Measurements from ENCODE around the gene CST11.

DNA sequence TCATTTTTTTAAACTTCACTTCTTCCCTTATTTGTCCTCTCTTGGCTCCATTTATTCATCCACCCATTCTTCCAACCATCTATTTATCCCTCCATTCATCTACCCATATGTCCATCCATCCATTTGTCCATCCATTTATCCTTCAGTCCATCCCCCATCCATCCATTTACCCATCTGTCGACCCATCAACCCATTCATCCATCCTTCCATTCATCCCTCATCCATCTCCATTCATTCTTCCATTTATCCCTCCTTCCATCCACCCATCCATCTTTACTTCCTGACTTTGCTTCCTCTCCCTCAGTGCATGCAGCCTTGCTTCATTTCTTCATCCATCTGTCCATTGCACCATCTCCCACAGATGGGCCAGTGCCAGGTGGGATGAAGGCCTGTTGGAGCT lies 1.8 kb downstream of the CST11 start:
- TF ChIP-seq, protein P1, sequence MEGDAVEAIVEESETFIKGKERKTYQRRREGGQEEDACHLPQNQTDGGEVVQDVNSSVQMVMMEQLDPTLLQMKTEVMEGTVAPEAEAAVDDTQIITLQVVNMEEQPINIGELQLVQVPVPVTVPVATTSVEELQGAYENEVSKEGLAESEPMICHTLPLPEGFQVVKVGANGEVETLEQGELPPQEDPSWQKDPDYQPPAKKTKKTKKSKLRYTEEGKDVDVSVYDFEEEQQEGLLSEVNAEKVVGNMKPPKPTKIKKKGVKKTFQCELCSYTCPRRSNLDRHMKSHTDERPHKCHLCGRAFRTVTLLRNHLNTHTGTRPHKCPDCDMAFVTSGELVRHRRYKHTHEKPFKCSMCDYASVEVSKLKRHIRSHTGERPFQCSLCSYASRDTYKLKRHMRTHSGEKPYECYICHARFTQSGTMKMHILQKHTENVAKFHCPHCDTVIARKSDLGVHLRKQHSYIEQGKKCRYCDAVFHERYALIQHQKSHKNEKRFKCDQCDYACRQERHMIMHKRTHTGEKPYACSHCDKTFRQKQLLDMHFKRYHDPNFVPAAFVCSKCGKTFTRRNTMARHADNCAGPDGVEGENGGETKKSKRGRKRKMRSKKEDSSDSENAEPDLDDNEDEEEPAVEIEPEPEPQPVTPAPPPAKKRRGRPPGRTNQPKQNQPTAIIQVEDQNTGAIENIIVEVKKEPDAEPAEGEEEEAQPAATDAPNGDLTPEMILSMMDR (IDR thresholded peaks at IDR 0.05), result no peak
- TF ChIP-seq NR2C2 (CRISPR knock-in tag; IDR thresholded peaks at IDR 0.05), result no peak
- TF ChIP-seq ZNF138 (CRISPR knock-in tag; conservative IDR thresholded peaks at IDR 0.05), result no peak
- no peak for TF ChIP-seq NFYB (CRISPR knock-in tag; conservative IDR thresholded peaks at IDR 0.05; ENCODE audit: low read depth)
- TF ChIP-seq TP53 (CRISPR knock-in tag; IDR thresholded peaks at IDR 0.05), result no peak
- TF ChIP-seq, protein P2, sequence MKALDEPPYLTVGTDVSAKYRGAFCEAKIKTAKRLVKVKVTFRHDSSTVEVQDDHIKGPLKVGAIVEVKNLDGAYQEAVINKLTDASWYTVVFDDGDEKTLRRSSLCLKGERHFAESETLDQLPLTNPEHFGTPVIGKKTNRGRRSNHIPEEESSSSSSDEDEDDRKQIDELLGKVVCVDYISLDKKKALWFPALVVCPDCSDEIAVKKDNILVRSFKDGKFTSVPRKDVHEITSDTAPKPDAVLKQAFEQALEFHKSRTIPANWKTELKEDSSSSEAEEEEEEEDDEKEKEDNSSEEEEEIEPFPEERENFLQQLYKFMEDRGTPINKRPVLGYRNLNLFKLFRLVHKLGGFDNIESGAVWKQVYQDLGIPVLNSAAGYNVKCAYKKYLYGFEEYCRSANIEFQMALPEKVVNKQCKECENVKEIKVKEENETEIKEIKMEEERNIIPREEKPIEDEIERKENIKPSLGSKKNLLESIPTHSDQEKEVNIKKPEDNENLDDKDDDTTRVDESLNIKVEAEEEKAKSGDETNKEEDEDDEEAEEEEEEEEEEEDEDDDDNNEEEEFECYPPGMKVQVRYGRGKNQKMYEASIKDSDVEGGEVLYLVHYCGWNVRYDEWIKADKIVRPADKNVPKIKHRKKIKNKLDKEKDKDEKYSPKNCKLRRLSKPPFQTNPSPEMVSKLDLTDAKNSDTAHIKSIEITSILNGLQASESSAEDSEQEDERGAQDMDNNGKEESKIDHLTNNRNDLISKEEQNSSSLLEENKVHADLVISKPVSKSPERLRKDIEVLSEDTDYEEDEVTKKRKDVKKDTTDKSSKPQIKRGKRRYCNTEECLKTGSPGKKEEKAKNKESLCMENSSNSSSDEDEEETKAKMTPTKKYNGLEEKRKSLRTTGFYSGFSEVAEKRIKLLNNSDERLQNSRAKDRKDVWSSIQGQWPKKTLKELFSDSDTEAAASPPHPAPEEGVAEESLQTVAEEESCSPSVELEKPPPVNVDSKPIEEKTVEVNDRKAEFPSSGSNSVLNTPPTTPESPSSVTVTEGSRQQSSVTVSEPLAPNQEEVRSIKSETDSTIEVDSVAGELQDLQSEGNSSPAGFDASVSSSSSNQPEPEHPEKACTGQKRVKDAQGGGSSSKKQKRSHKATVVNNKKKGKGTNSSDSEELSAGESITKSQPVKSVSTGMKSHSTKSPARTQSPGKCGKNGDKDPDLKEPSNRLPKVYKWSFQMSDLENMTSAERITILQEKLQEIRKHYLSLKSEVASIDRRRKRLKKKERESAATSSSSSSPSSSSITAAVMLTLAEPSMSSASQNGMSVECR (CRISPR knock-in tag; IDR thresholded peaks at IDR 0.05; ENCODE audit: borderline replicate concordance), result no peak
